Neural progenitor cell (in vitro differentiated cells): ENCODE measurements around the gene ITGA11.

ENCODE experiments used
- CTCF ChIP-seq: fragments of 200-600 bp; sonication (generic); IDR thresholded peaks from 2 replicates; pipeline ENCODE4 v1.5.1; 2017; ENCODE audit warnings: antibody characterized with exemption, mild to moderate bottlenecking
- EZH2 ChIP-seq: fragments of 200-600 bp; sonication (generic); IDR thresholded peaks from 2 replicates; pipeline ENCODE4 v1.6.1; 2017; ENCODE audit warnings: antibody characterized with exemption, mild to moderate bottlenecking, moderate library complexity
- EZH2phosphoT487 ChIP-seq: fragments of 200-600 bp; sonication (generic); IDR thresholded peaks from 2 replicates; pipeline ENCODE4 v1.6.1; 2017; ENCODE audit warnings: antibody characterized with exemption

- no peak for TF ChIP-seq CTCF
- TF ChIP-seq EZH2: no peak
- no peak for TF ChIP-seq EZH2phosphoT487
These were observed 119.2 kb downstream of the ITGA11 start for GRCh38 chr15:68312701-68313204.
